B cell (primary cell): ENCODE data around the gene RGS6.

ENCODE experiments used
- CTCF ChIP-seq: fragments of 200-600 bp; IDR thresholded peaks from one replicate; pipeline ENCODE4 v1.8.0; 2022; ENCODE audit warnings: antibody characterized with exemption, mild to moderate bottlenecking
- EZH2 ChIP-seq: IDR thresholded peaks from 2 replicates; pipeline ENCODE4 v1.6.1; 2012; ENCODE audit warnings: borderline replicate concordance, low read depth, mild to moderate bottlenecking, moderate library complexity, low read length; ENCODE audit not compliant: insufficient read depth, poor library complexity, severe bottlenecking

GRCh38 chr14:72558721-72559120, 626.5 kb downstream of the RGS6 start:
- no peak for TF ChIP-seq CTCF
- TF ChIP-seq EZH2: no peak
